Activated naive CD8-positive, alpha-beta T cell treated with anti-CD3 and anti-CD28 coated beads, Interleukin-2, amount 50 U/mL, for 16 hours (primary cell): ENCODE results near the gene APC2.
"Not testable (repeated sequence)": the region's sequence is repeated elsewhere in the genome, so short reads cannot be mapped to it uniquely, and the experiment has no call there.

Source experiments
- DNase-seq: peaks from one replicate; pipeline ENCODE4 v3.0.0-alpha.2; 2020; ENCODE audit warnings: low read depth, low spot score

Gene APC2

DNA sequence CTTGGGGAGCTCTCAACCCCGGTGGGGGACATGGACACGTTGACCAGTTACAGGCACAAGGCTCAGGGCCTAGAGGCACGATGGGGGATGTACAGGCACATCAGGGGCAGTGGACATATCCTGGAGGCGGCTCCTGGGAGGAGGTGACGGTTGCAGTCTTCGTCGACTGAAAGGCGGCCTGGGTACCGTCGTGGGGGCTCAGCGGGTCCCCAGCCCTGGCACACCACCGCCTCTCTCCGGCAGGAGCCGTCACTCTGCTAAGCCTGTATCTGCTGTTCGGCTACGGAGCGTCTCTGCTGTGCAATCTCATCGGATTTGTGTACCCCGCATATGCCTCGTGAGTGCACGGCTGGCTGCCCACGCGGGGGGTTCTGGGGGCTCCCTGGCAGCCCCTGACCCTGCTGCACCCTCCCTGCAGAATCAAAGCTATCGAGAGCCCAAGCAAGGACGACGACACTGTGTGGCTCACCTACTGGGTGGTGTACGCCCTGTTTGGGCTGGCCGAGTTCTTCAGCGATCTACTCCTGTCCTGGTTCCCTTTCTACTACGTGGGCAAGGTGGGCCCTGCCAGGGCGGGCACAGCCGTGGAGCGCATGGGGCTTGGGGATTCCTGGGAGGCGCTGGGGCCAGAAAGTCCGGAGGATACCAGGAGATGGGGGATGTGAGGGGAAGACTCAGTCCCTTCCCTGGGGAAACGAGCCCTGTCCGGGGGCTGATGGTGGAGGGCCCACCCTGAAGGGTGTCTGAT is 45.3 kb downstream of the APC2 start:
- DNase-seq, result no peak

DNA sequence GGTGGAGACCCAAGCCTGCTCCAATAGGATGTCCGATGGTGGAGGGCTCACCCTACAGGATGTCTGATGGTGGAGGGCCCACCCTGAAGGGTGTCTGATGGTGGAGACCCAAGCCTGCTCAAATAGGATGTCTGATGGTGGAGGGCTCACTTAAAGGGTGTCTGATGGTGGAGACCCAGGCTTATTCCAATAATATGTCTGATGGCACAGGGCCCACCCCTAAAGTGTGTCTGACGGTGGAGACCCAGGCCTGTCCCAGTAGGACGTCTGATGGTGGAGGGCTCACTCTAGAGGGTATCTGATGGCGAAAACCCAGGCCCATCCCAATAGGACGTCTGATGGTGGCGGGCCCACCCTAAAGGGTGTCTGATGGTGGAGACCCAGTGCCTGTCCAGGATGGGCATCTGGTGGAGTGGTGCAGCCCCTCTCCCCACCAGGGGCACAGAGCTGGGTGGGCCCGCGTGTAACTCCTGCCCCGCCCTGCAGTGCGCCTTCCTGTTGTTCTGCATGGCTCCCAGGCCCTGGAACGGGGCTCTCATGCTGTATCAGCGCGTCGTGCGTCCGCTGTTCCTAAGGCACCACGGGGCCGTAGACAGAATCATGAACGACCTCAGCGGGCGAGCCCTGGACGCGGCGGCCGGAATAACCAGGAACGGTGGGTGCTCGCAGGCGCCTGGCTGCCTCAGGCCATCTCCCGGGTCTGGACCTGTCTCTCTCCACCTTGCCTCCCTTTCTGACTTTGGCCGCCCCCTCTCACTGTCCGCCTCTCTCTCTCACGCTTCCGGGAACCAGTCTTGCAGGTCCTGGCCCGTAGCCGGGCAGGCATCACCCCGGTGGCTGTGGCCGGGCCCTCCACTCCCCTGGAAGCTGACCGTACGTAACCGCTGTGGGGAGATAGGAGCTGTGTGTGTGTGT is 46.1 kb downstream of the APC2 start:
- no peak for DNase-seq

DNA sequence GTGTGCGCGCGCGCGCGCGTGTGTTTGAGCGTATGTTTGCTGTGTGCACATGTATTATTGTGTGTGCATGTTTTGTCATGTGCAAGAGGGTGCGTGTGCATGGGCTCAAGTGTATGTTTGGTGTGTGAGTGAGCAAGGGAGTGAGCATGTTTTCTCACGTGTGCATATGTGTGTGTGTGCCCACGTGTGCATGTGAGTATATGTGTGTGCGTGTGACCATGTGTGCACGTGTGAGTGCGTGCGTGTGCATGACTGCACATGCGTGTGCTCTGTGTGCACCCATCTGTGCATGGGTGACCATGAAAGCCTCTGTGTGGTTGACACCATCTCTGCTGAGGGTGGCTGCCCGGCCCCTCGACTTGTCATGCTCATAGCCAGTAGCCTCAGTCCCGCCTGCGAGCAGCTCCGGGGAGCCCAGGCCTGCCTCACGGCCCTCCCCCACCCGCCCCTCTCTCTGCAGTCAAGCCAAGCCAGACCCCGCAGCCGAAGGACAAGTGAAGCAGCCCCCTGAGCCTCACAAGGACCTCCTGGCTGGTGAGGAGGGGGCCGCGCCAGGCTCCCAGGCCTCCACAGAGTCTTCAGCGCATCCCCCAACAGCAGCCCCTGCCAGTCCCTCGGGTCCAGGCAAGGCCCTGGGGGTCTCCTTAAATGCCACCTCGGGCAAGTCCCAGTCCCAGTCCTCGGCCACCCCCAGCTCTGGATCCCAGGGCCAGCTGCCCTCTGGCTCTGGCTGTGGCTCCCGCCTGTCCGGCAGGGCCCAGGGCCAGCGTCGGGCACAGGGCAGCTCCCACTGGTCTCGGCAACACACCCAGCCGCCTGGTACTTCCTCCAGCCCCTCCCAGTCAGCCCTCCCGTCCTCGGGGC is 47.0 kb downstream of the APC2 start:
- DNase-seq, result no peak

DNA sequence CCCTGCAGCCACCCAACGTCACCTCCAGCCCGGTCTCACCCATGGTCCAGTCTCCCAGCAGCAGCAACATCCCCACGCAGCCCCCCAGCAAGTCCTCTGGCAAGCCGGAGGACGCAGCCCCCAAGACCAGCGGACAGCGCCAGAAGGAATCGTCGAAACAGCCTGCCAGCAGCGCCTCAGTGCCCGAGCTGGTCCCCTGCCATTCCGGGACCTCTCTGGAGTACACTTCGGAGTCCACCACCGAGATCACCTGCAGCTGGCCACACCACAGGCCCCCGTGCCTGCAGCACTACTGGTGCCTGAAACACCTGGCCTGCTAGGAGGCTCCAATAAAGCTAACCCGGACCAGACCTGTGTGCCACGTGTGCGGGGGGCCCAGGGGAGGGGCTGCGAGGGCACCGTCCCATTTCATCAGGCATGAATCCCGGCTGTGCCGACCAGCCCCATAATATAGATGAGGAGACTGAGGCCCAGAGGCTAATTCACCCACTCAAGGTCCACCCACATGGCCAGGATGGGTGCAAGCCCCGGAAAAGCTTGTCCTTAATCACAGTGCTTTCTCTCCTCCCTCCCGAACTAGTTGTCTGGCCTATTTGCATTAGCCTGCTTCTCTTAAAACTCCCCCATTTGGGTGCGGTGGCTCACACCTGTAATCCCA is 47.8 kb downstream of the APC2 start:
- DNase-seq, result no peak

DNA sequence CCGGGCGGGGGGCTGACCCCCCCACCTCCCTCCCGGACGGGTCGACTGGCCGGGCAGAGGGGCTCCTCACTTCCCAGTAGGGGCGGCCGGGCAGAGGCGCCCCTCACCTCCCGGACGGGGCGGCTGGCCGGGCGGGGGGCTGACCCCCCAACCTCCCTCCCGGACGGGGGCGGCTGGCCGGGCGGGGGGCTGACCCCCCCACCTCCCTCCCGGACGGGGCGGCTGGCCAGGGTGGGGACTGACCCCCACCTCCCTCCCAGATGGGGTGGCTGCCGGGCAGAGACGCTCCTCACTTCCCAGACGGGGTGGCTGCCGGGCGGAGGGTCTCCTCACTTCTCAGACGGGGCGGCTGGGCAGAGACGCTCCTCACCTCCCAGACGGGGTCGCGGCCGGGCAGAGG is 49.3 kb downstream of the APC2 start:
- DNase-seq, result not testable (repeated sequence)

DNA sequence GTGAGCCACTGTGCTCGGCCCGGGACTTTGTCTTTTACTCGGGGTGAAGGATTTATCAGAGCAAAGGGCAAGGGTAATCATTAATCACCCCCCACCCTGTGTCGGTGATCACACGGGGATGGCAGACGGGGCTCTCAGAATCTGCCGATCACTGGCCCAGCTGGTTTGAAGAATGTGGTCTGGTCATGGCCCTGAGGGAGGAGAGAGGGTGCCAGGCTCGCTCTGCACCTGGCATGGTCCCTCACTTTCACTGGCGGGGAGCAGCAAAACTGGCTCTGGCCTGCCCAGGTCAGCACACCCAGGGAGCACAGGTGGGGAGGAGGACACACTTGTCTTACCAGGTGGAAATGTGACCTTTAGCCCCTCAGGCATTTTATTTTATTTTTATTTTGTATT is 51.3 kb downstream of the APC2 start:
- no peak for DNase-seq

DNA sequence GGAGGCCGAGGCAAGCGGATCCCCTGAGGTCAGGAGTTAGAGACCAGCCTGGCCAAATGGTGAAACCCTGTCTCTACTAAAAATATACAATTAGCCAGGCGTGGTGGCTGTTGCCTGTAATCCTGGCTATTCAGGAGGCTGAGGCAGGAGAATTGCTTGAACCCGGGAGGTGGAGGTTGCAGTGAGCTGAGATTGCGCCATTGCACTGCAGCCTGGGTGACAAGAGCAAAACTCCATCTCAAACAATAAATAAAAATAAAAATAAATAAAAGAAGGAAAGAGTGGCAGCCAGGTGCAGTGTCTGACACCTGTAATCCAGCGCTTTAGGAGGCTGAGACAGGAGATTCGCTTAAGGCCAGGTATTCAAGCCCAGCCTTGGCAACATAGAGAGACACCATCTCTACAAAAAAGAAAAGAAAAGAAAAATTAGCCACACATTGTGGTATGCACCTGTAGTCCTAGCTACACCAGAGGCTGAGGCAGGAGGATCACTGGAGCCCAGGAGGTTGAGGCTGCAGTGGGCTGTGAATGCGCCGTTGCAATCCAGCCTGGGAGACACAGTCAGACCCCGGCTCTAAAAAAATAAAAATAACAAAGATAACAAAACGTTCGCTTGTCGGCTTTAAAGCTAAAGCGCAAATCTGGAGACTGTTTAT is 52.6 kb downstream of the APC2 start:
- no peak for DNase-seq

DNA sequence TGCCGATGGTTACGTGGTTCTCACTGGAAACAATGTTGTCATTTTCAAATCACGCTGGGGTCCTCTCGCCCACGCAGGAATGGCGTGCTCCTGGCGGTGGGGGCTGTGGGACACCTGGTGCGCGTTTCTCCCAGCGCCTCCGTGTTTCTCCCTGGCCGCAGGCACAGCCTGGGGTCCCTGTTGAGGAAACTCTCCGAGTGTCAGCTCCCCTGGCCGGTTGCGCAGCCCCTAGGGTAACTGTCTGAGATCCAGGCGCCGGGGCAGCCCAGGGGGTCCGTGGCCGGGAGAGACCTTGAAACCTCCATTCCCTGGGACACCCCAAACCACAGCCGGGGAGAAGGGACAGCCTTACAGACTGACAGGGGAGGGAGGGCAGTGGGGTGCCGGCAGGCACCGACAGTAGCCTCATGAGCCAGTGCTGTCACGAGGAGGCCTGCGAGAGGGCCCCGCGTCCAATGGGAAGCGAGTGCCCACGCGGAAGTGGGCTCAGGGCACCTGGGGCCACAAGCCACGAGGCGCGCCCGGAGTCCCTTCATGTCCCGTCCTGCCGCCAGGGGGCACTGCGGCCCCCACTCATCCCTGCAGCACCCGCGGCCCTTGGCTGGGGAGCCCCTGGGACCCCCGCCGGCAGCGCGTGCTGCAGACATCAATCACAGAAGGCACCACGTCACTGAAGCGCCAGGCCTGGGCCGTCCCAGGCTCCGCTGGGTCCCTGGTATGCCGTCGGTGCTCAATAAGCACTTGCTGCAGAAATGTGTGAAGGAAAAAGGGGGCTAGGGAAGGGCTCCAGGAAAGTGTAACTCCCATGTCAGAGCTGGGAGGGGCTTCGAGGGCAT is 53.4 kb downstream of the APC2 start:
- DNase-seq, result peak; percentile 39

DNA sequence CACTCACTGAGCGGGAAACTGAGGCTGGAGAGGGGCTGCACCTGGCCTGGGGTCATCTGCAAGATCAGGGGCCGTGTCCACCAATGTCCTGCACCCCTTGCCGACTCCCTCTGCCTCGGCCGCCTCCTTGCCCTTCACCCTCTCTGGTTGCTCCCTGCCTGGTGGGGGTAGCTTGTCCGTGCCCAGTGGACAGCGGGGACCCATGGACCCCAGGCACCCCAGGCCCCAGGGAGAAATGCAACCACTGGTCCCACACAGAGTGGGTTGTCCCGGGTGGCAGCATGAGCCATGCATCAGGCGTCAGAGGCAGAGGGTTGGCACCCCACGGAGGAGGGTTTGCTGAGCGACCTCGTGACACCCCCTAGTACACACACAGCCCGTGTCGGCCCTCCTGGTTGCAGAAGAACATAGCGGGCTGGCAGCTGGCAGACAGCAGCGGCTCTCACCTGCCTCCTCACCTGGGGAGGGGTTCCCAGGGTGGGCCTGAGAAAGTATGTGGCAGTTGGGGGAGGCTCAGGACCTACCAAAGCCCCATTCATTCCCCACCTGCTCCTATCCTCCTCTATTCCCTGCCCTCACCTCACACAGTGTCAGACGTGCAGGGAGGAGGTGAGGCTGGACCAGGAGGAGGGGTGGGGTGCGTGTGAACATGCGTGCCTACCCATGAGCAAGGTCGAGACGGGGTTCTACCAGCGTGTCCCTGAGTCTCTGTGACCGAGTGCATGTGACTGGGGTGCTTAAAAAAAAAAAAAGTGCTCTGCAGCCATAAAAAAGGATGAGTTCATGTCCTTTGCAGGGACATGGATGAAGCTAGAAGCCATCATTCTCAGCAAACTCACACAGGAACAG is 54.2 kb downstream of the APC2 start:
- no peak for DNase-seq

DNA sequence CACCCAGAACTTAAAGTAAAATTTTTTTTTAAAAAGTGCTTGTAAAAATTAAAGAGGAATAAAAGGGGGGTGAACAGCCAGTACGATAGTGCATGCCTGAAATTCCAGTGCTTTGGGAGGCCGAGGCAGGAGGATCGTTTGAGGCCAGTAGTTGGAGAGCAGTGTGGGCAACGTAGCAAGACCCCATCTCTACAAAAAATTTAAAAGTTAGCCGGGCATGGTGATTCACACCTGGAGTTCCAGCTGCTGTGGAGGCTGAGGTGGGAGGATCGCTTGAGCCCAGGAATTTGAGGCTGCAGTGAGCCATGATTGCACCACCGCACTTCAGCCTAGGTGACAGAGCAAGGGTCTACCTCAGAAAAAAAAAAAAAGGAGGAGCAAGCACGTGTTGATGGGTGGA is 55.1 kb downstream of the APC2 start:
- no peak for DNase-seq

DNA sequence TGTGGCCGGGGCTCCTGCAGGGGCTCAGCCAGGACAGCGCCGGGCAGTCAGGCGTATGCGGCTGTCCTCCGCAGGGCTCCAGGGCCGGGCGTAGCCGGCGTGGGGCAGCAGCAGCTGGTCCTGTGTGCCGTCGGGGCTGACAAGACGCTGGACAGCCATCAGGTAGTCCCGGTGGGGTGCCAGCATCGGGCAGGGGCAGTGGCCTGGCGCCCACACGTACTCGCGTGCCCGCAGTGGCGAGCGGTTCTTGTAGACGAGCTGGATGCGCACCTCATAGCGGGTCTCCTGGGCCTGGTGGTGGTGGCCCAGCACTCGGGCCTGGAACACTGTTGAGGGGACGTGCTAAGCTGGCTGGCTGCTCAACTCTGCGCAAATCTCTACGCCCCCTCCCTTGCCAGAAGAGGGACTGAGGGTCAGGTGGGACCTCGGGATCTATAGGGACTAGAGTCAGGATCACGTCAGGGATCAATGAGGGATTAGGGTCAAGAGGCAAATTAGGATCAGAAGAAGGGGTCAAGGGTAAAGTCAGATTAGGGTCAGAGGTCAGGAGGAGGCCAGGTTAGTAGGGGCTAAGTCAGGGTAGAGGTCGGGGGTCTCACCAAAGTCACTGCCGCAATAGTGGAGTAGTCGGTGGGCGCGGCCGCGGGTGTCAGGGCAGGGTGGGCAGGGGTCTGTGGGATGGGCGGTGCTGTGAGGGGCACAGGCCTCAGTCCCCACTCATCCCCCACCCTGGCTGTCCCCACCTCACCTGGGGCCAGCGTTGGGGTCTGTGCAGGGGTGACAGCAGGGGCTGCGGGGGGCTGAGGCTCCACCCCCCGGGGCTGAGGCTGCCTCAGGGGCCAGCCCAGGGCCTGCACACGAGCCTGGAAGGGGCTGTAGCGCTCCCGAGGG is 56.3 kb downstream of the APC2 start:
- DNase-seq, result no peak

DNA sequence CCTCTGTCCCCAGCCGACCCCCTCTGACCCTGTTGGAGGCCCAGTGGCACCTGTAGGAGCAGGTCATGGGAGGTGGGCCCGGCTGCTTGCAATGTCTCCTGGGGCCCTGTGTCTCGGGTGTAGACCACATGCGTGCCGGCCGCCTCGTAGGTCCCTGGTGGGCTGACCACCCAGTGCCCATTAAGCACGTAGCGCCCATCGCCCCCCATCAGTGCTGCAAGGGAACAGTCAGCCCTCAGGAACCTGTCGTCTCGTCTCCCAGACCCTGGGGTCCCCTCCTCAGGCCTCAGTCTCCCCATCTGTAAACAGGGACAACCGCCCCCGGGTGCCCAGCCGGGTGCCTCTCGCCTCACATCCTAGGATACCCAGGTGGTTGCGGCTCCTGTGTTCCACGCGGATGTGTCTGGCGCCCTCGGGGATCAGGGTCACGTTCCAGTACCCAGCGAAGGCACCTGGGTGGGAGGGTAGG is 57.3 kb downstream of the APC2 start:
- DNase-seq, result no peak

DNA sequence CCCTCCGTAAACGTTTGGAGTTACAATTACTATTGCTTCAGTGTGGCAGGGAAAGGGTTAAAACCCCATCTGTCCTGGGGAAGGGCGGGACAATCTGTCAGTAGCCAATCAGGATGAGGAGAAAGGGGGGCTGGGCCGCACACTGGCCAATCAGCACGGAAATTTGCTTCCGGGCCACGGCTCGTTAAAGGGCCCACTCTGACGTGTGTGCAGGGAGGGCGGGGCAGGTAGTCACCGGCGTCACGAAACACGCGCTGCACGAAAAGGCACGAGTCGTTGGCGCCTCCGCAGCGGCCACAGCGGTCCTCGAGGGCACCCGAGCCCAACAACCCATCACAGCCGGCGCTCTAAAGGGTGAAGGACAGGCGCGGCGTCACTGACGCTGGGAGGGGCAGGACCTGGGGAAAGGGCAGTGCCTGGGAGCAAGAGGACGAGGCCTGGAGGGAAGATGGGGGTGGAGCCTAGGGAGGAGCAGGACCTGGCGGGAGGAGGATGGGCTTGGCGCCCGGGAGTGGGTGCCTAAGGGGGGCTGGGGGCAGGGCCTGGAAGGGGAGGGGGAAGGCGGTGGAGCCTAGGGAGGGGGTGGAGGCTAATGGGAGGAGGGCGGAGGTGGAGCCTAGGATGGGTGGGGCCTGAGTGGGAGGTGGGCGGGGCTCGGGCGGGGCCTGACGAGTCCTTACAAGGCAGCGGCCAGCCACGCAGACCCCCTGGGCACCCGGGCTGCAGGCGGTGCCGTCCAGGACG is 58.0 kb downstream of the APC2 start:
- DNase-seq, result peak; percentile 86

DNA sequence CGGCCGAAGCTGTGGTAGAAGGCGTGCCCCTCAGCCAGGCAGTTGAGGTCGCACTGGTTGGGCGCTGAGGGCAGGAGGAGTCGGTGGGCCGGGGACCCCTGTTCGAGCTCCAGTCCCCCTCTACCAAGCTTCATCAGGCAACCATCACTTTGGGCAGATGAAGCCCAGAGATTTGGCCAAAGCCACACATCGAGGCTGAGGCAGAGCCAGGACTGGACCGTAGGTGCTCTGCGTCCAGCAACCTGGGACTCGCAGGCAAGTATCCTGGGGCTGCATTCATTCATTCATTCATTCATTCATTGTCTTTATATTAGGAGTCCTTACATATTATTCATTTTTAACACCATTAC is 58.6 kb downstream of the APC2 start:
- no peak for DNase-seq

DNA sequence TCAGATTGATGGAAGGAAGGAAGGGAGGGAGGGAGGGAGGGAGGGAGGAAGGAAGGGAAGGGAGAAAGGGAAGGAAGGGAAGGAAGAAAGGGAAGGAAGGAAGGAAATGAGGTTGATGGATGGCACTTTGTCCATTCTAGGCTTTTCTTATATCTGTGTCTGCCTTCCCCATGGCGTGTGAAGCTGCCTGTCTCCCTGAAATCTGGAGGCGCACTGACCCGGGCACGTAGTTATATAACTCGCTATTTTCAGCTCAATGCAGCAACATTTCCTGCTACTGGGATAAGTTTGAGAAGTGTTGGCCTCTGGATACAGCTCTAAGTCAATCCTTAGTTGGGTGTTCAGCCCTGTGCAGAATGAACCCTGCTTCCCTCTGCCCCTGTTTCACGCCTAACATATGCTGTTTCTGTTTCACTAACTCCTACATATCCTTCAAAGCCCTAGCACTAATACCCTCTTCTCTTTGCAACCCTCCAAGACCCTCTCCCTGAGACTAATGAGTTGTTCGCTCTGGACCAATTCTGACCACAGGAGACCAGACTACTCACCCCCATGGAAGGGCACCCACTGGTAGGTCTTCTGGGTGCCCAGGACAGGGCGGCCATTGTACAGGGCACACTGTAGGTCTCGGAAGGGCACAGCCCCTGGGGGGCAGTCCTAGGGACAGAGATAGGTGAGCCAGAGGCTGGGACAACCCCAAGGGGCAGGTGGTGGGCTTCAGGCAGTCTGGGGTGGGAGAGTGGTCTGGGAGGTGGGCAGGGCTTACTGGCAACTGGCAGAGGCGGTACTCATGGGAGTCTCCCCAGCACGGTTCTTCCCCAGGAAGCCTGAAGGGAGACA is 59.9 kb downstream of the APC2 start:
- no peak for DNase-seq

DNA sequence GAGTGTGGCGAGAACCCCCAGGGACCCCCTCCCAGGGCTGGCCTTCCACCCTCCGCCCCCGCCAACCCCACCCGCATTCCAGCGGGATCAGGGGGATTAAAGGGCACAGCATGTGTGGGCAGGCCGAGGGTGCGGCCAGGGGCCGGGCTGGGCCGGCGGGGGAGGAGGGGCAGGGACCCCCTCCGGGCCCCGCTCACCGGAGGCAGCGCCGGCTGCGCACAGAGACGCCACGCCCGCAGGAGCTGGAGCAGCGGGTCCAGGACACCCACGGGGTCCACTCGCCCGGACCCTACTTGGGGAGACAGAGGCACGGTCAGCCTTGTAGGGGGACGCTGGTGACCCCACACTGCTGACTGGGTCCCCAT is 60.5 kb downstream of the APC2 start:
- no peak for DNase-seq

DNA sequence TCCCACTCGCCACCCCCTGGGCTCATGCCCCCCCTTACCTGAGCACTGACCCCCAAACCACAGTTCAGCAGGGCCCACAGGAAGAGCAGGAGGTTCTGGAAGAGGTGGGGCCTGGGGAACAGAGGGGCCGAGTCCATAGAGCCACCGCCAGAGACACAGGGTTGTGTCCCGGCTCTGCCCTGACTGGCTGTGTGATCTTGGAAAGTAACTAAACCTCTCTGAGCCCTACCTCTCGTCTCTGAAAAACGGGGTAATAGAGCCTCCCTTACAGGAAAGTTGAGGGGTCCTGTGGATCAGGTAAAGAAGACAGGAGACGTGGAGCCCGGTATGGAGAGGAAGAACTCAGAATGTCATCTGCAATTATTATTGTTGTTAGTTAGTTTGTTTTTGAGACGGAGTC is 60.9 kb downstream of the APC2 start:
- no peak for DNase-seq
